OCI-LY1 (cell line): Measurements from ENCODE around the gene KCTD20.

ENCODE experiments used
- H2AFZ ChIP-seq: fragments of 200-600 bp; sonication (generic), shearing (Covaris generic); 2 replicates; pipeline ENCODE4 v1.6.0; 2014; ENCODE audit warnings: antibody characterized with exemption, mild to moderate bottlenecking, low read length
- H3F3A ChIP-seq: fragments of 200-600 bp; sonication (generic), shearing (Covaris generic); 2 replicates; pipeline ENCODE4 v1.6.0; 2014; ENCODE audit warnings: mild to moderate bottlenecking, antibody characterized with exemption, low read length, moderate library complexity; ENCODE audit not compliant: insufficient read depth
- H3K27ac ChIP-seq: fragments of 200-600 bp; sonication (generic); 2 replicates; pipeline ENCODE4 v1.5.1; 2014; ENCODE audit warnings: low read length, mixed run types, mild to moderate bottlenecking, low read depth; ENCODE audit not compliant: poor library complexity, severe bottlenecking
- H3K27me3 ChIP-seq: fragments of 200-600 bp; sonication (generic); 2 replicates; pipeline ENCODE4 v1.6.0; 2014; ENCODE audit warnings: antibody characterized with exemption, mild to moderate bottlenecking, low read length, moderate library complexity; ENCODE audit not compliant: insufficient read depth
- H3K36me3 ChIP-seq: fragments of 200-600 bp; sonication (generic); 2 replicates; pipeline ENCODE4 v1.6.1; 2014; ENCODE audit warnings: mild to moderate bottlenecking, antibody characterized with exemption, low read length, moderate library complexity, mixed read lengths; ENCODE audit not compliant: insufficient read depth
- H3K4me1 ChIP-seq: fragments of 200-600 bp; sonication (generic); 2 replicates; pipeline ENCODE4 v1.5.1; 2014; ENCODE audit warnings: mild to moderate bottlenecking, low read length, moderate library complexity; ENCODE audit not compliant: insufficient read depth, severe bottlenecking
- H3K4me2 ChIP-seq: fragments of 200-600 bp; sonication (generic), shearing (Covaris generic); 2 replicates; pipeline ENCODE4 v1.6.1; 2014; ENCODE audit warnings: low read length
- H3K4me3 ChIP-seq: fragments of 200-600 bp; sonication (generic); 2 replicates; pipeline ENCODE4 v1.5.1; 2014; ENCODE audit warnings: low read length, low read depth, mild to moderate bottlenecking, mixed read lengths; ENCODE audit not compliant: poor library complexity, severe bottlenecking
- H3K79me2 ChIP-seq: fragments of 200-600 bp; shearing (Covaris generic); 2 replicates; pipeline ENCODE4 v1.6.1; 2016; ENCODE audit warnings: mixed run types, low read length, mixed read lengths; ENCODE audit not compliant: insufficient read depth
- H3K9ac ChIP-seq: fragments of 200-600 bp; sonication (generic), shearing (Covaris generic); 2 replicates; pipeline ENCODE4 v1.6.1; 2014; ENCODE audit warnings: mild to moderate bottlenecking, low read length, mixed read lengths
- H3K9me2 ChIP-seq: fragments of 200-600 bp; sonication (generic), shearing (Covaris generic); 2 replicates; pipeline ENCODE4 v1.6.1; 2014; ENCODE audit warnings: low read depth, mild to moderate bottlenecking, low read length, mixed read lengths
- H3K9me3 ChIP-seq: fragments of 200-600 bp; shearing (Covaris generic); 2 replicates; pipeline ENCODE4 v1.6.1; 2014; ENCODE audit warnings: low read length, mixed read lengths
- H4K20me1 ChIP-seq: fragments of 200-600 bp; sonication (generic), shearing (Covaris generic); 2 replicates; pipeline ENCODE4 v1.6.0; 2016; ENCODE audit warnings: mild to moderate bottlenecking, low read length; ENCODE audit not compliant: insufficient read depth
- EZH2 ChIP-seq: fragments of 200-600 bp; sonication (generic), shearing (Covaris generic); IDR thresholded peaks from 2 replicates; pipeline ENCODE4 v1.8.0; 2017; ENCODE audit warnings: borderline replicate concordance, mixed run types, mild to moderate bottlenecking, antibody characterized with exemption, low read length, moderate library complexity, mixed read lengths
- TF ChIP-seq, protein P1 (sequence below): fragments of 200-600 bp; sonication (generic), shearing (Covaris generic); IDR thresholded peaks from 2 replicates; pipeline ENCODE4 v1.5.1; 2017; ENCODE audit warnings: mild to moderate bottlenecking, antibody characterized with exemption, low read length, moderate library complexity, mixed read lengths

Gene KCTD20

DNA sequence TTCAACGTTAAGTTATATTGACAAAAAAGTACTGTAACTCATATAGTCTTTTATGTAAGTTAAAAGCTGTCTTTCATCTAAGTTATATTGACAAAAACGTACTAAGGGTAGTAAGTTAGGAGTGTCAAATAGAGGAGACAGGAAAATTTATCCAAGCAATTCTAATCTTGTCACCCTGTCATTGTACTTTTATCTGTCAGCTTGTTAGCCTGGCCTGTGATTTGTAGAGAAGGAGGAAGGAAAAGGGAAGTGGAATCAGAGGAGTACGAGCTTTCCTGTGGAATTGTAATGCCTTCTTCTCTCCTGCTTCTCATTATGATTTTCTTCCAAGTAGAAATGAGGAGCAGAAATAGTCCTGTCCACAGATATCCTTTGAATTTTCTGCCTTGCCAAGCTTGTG, 18.8 kb downstream of the KCTD20 start:
- H3K79me2 ChIP-seq: peaks cover 89% of the 10 kb centered on the region
- no peak overlapping the region for H3K27ac ChIP-seq
- no peak overlapping the region for H3K4me3 ChIP-seq
- no peak overlapping the region for H2AFZ ChIP-seq
- H3K9ac ChIP-seq: no peak overlapping the region
- no peaks in the 10 kb centered on the region for H3F3A ChIP-seq
- H3K9me2 ChIP-seq: no peaks in the 10 kb centered on the region
- H3K4me2 ChIP-seq: no peak overlapping the region
- H4K20me1 ChIP-seq: no peaks in the 10 kb centered on the region
- H3K27me3 ChIP-seq: no peaks in the 10 kb centered on the region
- H3K4me1 ChIP-seq: no peaks in the 10 kb centered on the region
- H3K36me3 ChIP-seq: peaks cover 16% of the 10 kb centered on the region
- H3K9me3 ChIP-seq: no peaks in the 10 kb centered on the region
- TF ChIP-seq EZH2: no peak
- TF ChIP-seq, protein P1, sequence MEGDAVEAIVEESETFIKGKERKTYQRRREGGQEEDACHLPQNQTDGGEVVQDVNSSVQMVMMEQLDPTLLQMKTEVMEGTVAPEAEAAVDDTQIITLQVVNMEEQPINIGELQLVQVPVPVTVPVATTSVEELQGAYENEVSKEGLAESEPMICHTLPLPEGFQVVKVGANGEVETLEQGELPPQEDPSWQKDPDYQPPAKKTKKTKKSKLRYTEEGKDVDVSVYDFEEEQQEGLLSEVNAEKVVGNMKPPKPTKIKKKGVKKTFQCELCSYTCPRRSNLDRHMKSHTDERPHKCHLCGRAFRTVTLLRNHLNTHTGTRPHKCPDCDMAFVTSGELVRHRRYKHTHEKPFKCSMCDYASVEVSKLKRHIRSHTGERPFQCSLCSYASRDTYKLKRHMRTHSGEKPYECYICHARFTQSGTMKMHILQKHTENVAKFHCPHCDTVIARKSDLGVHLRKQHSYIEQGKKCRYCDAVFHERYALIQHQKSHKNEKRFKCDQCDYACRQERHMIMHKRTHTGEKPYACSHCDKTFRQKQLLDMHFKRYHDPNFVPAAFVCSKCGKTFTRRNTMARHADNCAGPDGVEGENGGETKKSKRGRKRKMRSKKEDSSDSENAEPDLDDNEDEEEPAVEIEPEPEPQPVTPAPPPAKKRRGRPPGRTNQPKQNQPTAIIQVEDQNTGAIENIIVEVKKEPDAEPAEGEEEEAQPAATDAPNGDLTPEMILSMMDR: no peak

DNA sequence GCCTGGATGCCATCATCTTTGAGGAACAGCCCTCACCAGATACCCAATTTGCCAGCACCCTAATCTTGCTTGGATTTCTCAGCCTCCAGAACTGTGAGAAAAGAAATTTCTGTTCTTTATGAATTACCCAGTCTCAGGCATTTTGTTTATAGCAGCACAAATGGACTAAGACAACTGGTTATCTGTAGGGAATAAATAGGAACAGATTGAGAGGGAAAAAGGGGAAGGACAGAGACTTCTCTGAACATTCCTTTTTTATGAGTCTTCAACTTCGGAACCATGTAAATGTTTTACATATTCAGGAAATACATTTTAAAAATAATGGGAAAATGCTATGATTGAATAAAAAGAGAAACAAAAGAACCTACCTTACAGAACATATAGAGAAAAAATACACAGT, 20.9 kb downstream of the KCTD20 start:
- peaks cover 13% of the 10 kb centered on the region for H3K36me3 ChIP-seq
- H3K9ac ChIP-seq: no peak overlapping the region
- no peaks in the 10 kb centered on the region for H3K9me2 ChIP-seq
- H2AFZ ChIP-seq: no peak overlapping the region
- TF ChIP-seq, protein P1: no peak
- TF ChIP-seq EZH2: no peak
- no peak overlapping the region for H3K4me3 ChIP-seq
- H3K27ac ChIP-seq: no peak overlapping the region
- H3K79me2 ChIP-seq: peaks cover 88% of the 10 kb centered on the region
- H3K4me2 ChIP-seq: no peak overlapping the region
- no peaks in the 10 kb centered on the region for H3K9me3 ChIP-seq
- H3K27me3 ChIP-seq: no peaks in the 10 kb centered on the region
- H3K4me1 ChIP-seq: peaks cover 7% of the 10 kb centered on the region
- no peaks in the 10 kb centered on the region for H4K20me1 ChIP-seq
- H3F3A ChIP-seq: no peaks in the 10 kb centered on the region

DNA sequence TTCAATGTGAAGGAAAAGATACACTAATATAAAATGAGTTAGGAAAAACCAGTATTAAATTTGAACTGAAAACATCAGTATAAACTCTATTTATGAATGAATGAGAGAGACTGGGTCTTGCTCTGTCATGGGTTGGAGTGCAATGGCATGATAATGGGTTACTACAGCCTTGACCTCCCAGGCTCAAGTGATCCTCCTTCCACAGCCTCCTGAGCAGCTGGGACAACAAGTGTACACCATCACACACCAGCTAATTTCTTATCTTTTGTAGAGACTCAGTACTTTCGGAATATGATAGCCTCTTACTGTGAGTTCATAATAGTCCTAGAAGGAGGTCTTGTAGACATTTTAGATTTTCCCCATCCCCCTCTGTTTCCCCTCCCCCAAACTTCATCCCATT, 21.4 kb downstream of the KCTD20 start:
- no peaks in the 10 kb centered on the region for H3K27me3 ChIP-seq
- no peak overlapping the region for H2AFZ ChIP-seq
- no peak overlapping the region for H3K4me3 ChIP-seq
- peaks cover 12% of the 10 kb centered on the region for H3K4me1 ChIP-seq
- TF ChIP-seq, protein P1: no peak
- no peak for TF ChIP-seq EZH2
- peaks cover 89% of the 10 kb centered on the region for H3K79me2 ChIP-seq
- no peaks in the 10 kb centered on the region for H3K9me3 ChIP-seq
- H3F3A ChIP-seq: no peaks in the 10 kb centered on the region
- H4K20me1 ChIP-seq: no peaks in the 10 kb centered on the region
- H3K4me2 ChIP-seq: no peak overlapping the region
- H3K9ac ChIP-seq: no peak overlapping the region
- peaks cover 13% of the 10 kb centered on the region for H3K36me3 ChIP-seq
- no peak overlapping the region for H3K27ac ChIP-seq
- H3K9me2 ChIP-seq: no peaks in the 10 kb centered on the region
